Parathyroid adenoma (tissue), 2 donors: ENCODE measurements around the gene SCG5.
"Not testable (repeated sequence)": the region's sequence is repeated elsewhere in the genome, so short reads cannot be mapped to it uniquely, and the experiment has no call there.

Experiments
- H2AFZ ChIP-seq: fragments of 300-600 bp; sonication (generic); one replicate; pipeline ENCODE4 v1.7.0; 2017; ENCODE audit warnings: antibody characterized with exemption, mild to moderate bottlenecking
- H3K27ac ChIP-seq: fragments of 300-600 bp; sonication (generic); one replicate; pipeline ENCODE4 v1.7.0; 2017
- H3K27me3 ChIP-seq: fragments of 300-600 bp; sonication (generic); one replicate; pipeline ENCODE4 v1.7.0; 2017; ENCODE audit warnings: low read length; ENCODE audit not compliant: control insufficient read depth, insufficient read depth
- H3K36me3 ChIP-seq: fragments of 300-600 bp; sonication (generic); one replicate; pipeline ENCODE4 v1.7.0; 2017; ENCODE audit warnings: low read length; ENCODE audit not compliant: control insufficient read depth, insufficient read depth
- H3K4me1 ChIP-seq: fragments of 300-600 bp; sonication (generic); one replicate; pipeline ENCODE4 v1.7.0; 2017; ENCODE audit warnings: control low read depth
- H3K4me2 ChIP-seq: fragments of 300-600 bp; sonication (generic); one replicate; pipeline ENCODE4 v1.7.0; 2017; ENCODE audit warnings: low read length
- H3K4me3 ChIP-seq: fragments of 300-600 bp; sonication (generic); one replicate; pipeline ENCODE4 v1.7.0; 2017; ENCODE audit warnings: low read depth, low read length
- H3K79me2 ChIP-seq: fragments of 300-600 bp; sonication (generic); one replicate; pipeline ENCODE4 v1.7.0; 2017; ENCODE audit warnings: control low read depth
- H3K9ac ChIP-seq: fragments of 300-600 bp; sonication (generic); one replicate; pipeline ENCODE4 v1.7.0; 2017; ENCODE audit warnings: mild to moderate bottlenecking
- H3K9me3 ChIP-seq: fragments of 300-600 bp; sonication (generic); one replicate; pipeline ENCODE4 v1.7.0; 2017; ENCODE audit warnings: low read length; ENCODE audit not compliant: control insufficient read depth
- TF ChIP-seq, protein P1 (sequence below): fragments of 300-600 bp; sonication (generic); IDR thresholded peaks from one replicate; pipeline ENCODE4 v1.7.0; 2017; ENCODE audit warnings: antibody characterized with exemption, mild to moderate bottlenecking
- donor health status: primary hyperparathyroidism.

The SCG5 gene, protein sequence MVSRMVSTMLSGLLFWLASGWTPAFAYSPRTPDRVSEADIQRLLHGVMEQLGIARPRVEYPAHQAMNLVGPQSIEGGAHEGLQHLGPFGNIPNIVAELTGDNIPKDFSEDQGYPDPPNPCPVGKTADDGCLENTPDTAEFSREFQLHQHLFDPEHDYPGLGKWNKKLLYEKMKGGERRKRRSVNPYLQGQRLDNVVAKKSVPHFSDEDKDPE

GRCh38 chr15:32641517-32642059, at the start of gene SCG5:
SCG5 (plus strand) TSS chr15:32641710; CDS start chr15:32643593, 1,883 bp downstream.
- no peaks in the 10 kb centered on the region for H3K27me3 ChIP-seq
- no peak within 1 kb of the TSS for H3K9ac ChIP-seq
- peak within 1 kb of the TSS; percentile 78 for H3K4me3 ChIP-seq
- H3K27ac ChIP-seq, result peak within 1 kb of the TSS; percentile 83
- no peaks in the 10 kb centered on the region for H3K9me3 ChIP-seq
- peak within 1 kb of the TSS; percentile 88 for H2AFZ ChIP-seq
- peak within 1 kb of the TSS; percentile 83 for H3K4me2 ChIP-seq
- H3K79me2 ChIP-seq, result no peaks in the 10 kb centered on the region
- H3K4me1 ChIP-seq, result no peaks in the 10 kb centered on the region
- TF ChIP-seq, protein P1, sequence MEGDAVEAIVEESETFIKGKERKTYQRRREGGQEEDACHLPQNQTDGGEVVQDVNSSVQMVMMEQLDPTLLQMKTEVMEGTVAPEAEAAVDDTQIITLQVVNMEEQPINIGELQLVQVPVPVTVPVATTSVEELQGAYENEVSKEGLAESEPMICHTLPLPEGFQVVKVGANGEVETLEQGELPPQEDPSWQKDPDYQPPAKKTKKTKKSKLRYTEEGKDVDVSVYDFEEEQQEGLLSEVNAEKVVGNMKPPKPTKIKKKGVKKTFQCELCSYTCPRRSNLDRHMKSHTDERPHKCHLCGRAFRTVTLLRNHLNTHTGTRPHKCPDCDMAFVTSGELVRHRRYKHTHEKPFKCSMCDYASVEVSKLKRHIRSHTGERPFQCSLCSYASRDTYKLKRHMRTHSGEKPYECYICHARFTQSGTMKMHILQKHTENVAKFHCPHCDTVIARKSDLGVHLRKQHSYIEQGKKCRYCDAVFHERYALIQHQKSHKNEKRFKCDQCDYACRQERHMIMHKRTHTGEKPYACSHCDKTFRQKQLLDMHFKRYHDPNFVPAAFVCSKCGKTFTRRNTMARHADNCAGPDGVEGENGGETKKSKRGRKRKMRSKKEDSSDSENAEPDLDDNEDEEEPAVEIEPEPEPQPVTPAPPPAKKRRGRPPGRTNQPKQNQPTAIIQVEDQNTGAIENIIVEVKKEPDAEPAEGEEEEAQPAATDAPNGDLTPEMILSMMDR, result no peak
- no peaks in the 10 kb centered on the region for H3K36me3 ChIP-seq

DNA sequence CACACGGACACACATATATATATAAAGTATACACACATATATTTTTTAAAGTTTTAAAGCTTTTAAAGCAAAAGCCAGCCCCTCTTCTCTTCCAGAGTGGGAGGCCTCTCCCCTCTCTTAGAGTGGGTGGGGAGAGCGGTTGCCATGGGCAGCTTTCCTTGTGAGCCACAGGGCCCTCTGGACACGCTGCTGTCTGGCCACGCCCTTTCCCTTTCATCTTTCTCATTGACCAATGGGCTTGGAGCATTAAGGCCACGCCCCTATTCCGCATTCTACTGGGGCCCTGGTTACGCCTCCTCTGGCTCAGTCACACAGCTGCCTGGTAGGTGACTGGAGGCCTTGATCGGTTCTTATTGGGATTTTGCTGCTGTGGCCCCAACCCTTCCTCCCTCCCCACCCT, 48.4 kb upstream of the SCG5 start, which contains the start of gene GOLGA8N:
TSS of gene GOLGA8N (plus strand) at position 306 of the 400 bp plus-strand sequence.
- H3K79me2 ChIP-seq, H3K36me3 ChIP-seq, H3K4me2 ChIP-seq, H3K4me3 ChIP-seq, H3K27me3 ChIP-seq, H3K4me1 ChIP-seq, H3K9ac ChIP-seq, H2AFZ ChIP-seq, H3K27ac ChIP-seq, H3K9me3 ChIP-seq: not testable (repeated sequence)

- H3K9ac ChIP-seq, H3K36me3 ChIP-seq, H3K4me1 ChIP-seq, H3K4me3 ChIP-seq, H3K27me3 ChIP-seq, H3K27ac ChIP-seq, H3K79me2 ChIP-seq, H3K4me2 ChIP-seq, H2AFZ ChIP-seq, H3K9me3 ChIP-seq: not testable (repeated sequence)
Measured at GRCh38 chr15:32609518-32609917, 32.0 kb upstream of the SCG5 start.

DNA sequence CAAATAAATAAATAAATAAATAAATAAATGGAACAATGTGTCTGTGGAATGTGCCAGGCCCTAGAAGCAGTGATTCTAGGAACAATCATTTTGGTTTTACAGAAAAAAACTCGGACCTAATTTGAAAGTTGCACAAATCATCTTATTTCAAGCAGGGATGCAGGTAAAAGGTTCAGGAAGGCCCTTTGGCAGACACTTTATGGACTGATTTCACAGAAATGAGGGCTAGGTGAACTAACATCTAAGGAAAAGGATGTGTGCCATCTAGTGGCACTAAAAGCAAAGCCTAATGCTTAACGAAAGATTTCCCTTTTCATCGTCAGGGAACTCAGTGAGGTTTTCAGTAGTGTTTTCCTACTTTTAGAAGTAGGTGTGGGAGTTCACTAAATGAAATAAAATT, 30.8 kb upstream of the SCG5 start:
- H3K9ac ChIP-seq, H3K4me3 ChIP-seq, H3K4me2 ChIP-seq, H2AFZ ChIP-seq, H3K9me3 ChIP-seq, H3K27ac ChIP-seq, H3K27me3 ChIP-seq, H3K36me3 ChIP-seq, H3K4me1 ChIP-seq, H3K79me2 ChIP-seq: not testable (repeated sequence)

- H3K9ac ChIP-seq, H3K27me3 ChIP-seq, H3K9me3 ChIP-seq, H3K4me1 ChIP-seq, H3K36me3 ChIP-seq, H3K4me2 ChIP-seq, H3K79me2 ChIP-seq: not testable (repeated sequence)
- Histone ChIP-seq H3K27ac (peak overlapping the region; percentile 89), H3K4me3 (peak overlapping the region; percentile 59), H2AFZ (peak overlapping the region; percentile 74)
Measured at GRCh38 chr15:32614712-32615050, 26.8 kb upstream of the SCG5 start.

- H3K9ac ChIP-seq, H3K79me2 ChIP-seq, H3K27me3 ChIP-seq, H3K36me3 ChIP-seq, H3K4me1 ChIP-seq, H3K9me3 ChIP-seq: not testable (repeated sequence)
- Histone ChIP-seq H3K4me3 (peak within 1 kb of the TSS; percentile 59), H3K27ac (peak within 1 kb of the TSS; percentile 89), H3K4me2 (peak within 1 kb of the TSS; percentile 58), H2AFZ (peak within 1 kb of the TSS; percentile 74)
Measured at GRCh38 chr15:32615051-32615870, 26.2 kb upstream of the SCG5 start, which contains the start of gene ARHGAP11A. ARHGAP11A (plus strand) TSS chr15:32615504; CDS start chr15:32616212, 708 bp downstream.

DNA sequence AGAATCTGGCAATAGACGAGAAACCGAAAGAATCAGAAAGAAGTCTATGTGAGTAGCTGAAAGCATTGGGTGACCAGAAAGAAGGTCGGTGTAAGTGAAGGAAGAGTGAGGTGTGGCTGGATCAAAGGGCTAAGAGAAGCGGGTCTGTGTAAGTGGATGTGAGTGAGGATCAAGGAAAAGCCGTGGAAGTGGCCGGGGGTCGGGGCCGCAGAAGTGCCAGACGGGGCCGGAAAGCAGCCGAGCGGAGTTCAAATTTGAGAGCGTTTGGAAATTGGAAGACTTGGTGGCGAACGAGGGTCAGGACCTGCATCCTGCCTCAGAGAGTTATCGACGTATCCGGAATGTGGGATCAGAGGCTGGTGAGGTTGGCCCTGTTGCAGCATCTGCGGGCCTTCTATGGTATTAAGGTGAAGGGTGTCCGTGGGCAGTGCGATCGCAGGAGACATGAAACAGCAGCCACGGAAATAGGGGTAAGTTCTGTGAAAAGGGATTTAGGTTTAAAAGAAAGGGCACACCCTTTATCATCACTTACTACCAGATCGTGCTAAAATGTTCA, 25.6 kb upstream of the SCG5 start:
- H3K9ac ChIP-seq, result not testable (repeated sequence)
- Histone ChIP-seq H3K4me2 (peak overlapping the region; percentile 58), H3K4me3 (peak overlapping the region; percentile 46)

More for the DNA sequence above, 25.6 kb upstream of the SCG5 start:
- H3K79me2 ChIP-seq, H3K36me3 ChIP-seq, H3K27ac ChIP-seq, H3K4me1 ChIP-seq, H3K27me3 ChIP-seq, H3K9me3 ChIP-seq: not testable (repeated sequence)
- peak overlapping the region; percentile 74 for H2AFZ ChIP-seq
